Ishikawa (cell line): ENCODE data around the gene OR6K3.

ENCODE experiments used
- CEBPB ChIP-seq: IDR thresholded peaks from 2 replicates; pipeline ENCODE4 v1.6.1; 2012
- CREB1 ChIP-seq: IDR thresholded peaks from 2 replicates; pipeline ENCODE4 v1.6.1; 2012; ENCODE audit warnings: low read depth
- EGR1 ChIP-seq: IDR thresholded peaks from 2 replicates; pipeline ENCODE4 v1.6.1; 2012
- EP300 ChIP-seq: IDR thresholded peaks from 2 replicates; pipeline ENCODE4 v1.6.1; 2012; ENCODE audit warnings: borderline replicate concordance
- FOXM1 ChIP-seq: IDR thresholded peaks from 2 replicates; pipeline ENCODE4 v1.6.1; 2012; ENCODE audit warnings: low read depth, borderline replicate concordance
- NFIC ChIP-seq: IDR thresholded peaks from 2 replicates; pipeline ENCODE4 v1.6.1; 2012
- RAD21 ChIP-seq: IDR thresholded peaks from 2 replicates; pipeline ENCODE4 v1.6.1; 2012; ENCODE audit warnings: low read depth
- TAF1 ChIP-seq: IDR thresholded peaks from 2 replicates; pipeline ENCODE4 v1.6.1; 2012; ENCODE audit warnings: low read depth, mild to moderate bottlenecking
- TCF12 ChIP-seq: IDR thresholded peaks from 2 replicates; pipeline ENCODE4 v1.6.1; 2012; ENCODE audit warnings: low read depth
- TEAD4 ChIP-seq: IDR thresholded peaks from 2 replicates; pipeline ENCODE4 v1.6.1; 2012
- YY1 ChIP-seq: IDR thresholded peaks from 2 replicates; pipeline ENCODE4 v1.6.1; 2012; ENCODE audit warnings: low read depth
- ZBTB7A ChIP-seq: IDR thresholded peaks from 2 replicates; pipeline ENCODE4 v1.6.1; 2012; ENCODE audit warnings: low read depth
- TF ChIP-seq, protein P1 (sequence below): IDR thresholded peaks from 2 replicates; pipeline ENCODE4 v1.6.1; 2012
- TF ChIP-seq, protein P2 (sequence below): IDR thresholded peaks from 2 replicates; pipeline ENCODE4 v1.6.1; 2012; ENCODE audit warnings: low read depth, mild to moderate bottlenecking
- TF ChIP-seq, protein P3 (sequence below): IDR thresholded peaks from 2 replicates; pipeline ENCODE4 v1.6.1; 2012

Gene OR6K3

DNA sequence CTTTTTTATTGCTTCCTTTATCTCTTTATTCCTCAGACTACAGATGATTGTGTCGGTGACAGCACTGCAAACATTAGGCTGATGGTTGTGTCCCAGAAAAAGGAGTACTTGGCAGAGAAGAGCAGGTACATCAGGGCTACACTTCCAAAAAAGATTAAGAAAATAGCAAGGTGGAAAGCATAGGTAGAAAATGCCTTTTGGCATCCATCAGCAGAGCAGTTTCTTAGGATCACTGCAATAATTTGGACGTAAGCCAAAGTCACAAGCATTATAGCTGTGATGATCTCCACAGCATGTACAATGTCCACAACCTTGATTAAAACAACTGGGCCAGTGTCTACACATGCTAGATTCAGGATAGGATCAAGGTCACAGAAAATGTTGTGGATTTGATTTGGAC is 25.9 kb downstream of the OR6K3 start:
- no peak for TF ChIP-seq NFIC
- no peak for TF ChIP-seq EGR1
- TF ChIP-seq, protein P1, sequence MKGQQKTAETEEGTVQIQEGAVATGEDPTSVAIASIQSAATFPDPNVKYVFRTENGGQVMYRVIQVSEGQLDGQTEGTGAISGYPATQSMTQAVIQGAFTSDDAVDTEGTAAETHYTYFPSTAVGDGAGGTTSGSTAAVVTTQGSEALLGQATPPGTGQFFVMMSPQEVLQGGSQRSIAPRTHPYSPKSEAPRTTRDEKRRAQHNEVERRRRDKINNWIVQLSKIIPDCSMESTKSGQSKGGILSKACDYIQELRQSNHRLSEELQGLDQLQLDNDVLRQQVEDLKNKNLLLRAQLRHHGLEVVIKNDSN, result no peak
- no peak for TF ChIP-seq CREB1
- no peak for TF ChIP-seq EP300
- TF ChIP-seq TCF12, result no peak
- TF ChIP-seq CEBPB, result no peak
- TF ChIP-seq YY1, result no peak
- TF ChIP-seq TAF1, result no peak
- TF ChIP-seq RAD21, result no peak
- TF ChIP-seq, protein P2, sequence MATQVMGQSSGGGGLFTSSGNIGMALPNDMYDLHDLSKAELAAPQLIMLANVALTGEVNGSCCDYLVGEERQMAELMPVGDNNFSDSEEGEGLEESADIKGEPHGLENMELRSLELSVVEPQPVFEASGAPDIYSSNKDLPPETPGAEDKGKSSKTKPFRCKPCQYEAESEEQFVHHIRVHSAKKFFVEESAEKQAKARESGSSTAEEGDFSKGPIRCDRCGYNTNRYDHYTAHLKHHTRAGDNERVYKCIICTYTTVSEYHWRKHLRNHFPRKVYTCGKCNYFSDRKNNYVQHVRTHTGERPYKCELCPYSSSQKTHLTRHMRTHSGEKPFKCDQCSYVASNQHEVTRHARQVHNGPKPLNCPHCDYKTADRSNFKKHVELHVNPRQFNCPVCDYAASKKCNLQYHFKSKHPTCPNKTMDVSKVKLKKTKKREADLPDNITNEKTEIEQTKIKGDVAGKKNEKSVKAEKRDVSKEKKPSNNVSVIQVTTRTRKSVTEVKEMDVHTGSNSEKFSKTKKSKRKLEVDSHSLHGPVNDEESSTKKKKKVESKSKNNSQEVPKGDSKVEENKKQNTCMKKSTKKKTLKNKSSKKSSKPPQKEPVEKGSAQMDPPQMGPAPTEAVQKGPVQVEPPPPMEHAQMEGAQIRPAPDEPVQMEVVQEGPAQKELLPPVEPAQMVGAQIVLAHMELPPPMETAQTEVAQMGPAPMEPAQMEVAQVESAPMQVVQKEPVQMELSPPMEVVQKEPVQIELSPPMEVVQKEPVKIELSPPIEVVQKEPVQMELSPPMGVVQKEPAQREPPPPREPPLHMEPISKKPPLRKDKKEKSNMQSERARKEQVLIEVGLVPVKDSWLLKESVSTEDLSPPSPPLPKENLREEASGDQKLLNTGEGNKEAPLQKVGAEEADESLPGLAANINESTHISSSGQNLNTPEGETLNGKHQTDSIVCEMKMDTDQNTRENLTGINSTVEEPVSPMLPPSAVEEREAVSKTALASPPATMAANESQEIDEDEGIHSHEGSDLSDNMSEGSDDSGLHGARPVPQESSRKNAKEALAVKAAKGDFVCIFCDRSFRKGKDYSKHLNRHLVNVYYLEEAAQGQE, result no peak
- TF ChIP-seq, protein P3, sequence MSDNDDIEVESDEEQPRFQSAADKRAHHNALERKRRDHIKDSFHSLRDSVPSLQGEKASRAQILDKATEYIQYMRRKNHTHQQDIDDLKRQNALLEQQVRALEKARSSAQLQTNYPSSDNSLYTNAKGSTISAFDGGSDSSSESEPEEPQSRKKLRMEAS, result no peak
- TF ChIP-seq TEAD4, result no peak
- no peak for TF ChIP-seq FOXM1
- no peak for TF ChIP-seq ZBTB7A

DNA sequence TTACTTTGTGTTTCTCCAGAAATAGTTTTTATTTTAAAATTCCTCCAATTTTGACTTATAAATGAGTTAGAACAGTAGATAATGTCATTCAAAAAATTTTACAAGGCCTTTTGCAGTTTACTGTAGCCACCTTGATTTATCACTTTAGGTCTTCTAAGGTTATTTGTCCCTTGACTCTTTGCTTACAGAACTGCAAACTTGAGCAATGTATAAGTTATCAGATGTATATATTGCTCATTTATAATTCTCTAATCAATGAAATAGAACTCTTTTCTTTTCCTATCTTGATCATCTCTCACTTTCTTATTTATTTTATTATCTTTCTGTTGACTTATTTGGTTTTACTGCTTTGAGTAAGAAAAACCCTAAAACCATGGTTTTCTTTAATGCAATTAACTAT is 28.2 kb downstream of the OR6K3 start:
- TF ChIP-seq ZBTB7A (no peak), CREB1 (no peak), NFIC (no peak), RAD21 (no peak), TEAD4 (no peak), TCF12 (no peak), EP300 (no peak), TAF1 (no peak), FOXM1 (no peak)
- TF ChIP-seq, protein P3, result no peak
- TF ChIP-seq, protein P1, result no peak

DNA sequence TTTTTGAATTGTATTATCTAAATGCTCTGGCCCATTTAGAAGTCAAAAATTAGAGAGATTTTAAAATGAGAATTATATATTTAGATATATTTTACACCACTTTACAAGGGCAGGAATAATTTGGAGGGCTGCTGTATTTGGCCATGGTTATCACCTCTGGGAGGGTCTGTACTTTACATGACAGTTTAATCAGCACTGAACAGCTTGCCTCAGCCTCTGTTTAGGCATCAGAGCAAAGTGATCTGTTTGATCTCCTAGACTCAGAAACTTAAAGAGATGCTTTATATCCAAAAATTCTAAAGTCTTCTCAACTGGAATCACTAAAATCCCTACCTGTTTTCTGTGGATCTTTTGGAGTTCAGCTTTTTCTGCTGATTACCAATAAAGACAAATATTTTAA is 28.6 kb downstream of the OR6K3 start:
- TF ChIP-seq, protein P2, result no peak
- TF ChIP-seq TCF12 (no peak), EP300 (no peak), NFIC (no peak), FOXM1 (no peak), EGR1 (no peak)

DNA sequence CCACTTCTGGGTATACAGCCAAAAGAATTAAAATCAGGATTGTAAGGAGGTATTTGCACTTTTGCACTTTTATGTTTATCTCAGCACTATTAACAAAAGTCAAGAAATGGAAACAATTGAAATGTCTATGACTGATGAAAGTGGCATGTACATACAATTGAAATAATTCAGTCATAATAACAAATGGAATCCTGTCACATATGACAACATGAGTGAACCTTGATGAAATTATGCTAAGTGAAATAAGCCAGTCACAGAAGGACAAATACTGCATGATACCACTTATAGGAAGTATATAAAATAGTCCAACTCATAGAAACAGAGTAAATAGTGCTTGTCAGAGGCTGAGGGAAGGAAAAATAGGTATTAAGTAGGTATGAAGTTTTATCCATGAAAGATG is 30.6 kb downstream of the OR6K3 start:
- no peak for TF ChIP-seq TAF1
- TF ChIP-seq, protein P1, result no peak

DNA sequence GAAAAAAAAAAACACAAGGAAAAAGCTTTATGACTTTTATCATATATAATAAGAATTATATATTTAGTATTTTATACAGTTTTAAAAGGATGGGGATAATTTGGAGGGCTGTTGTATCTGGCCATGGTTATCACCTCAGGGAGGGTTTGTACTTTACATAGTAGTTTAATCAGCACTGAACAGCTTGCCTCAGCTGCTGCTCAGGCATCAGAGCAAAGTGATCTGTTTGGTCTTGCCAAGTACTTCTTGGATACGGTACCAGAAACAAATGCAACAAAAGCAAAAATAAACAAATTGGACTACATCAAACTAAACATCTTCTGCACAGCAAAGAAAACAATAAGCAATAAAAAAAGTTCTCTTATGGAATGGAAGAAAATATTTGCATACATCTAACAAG is 31.4 kb downstream of the OR6K3 start:
- TF ChIP-seq RAD21 (no peak), YY1 (no peak), FOXM1 (no peak), TEAD4 (no peak), CREB1 (no peak), ZBTB7A (no peak), CEBPB (no peak), TCF12 (no peak), EP300 (no peak)
- TF ChIP-seq, protein P3, result no peak

DNA sequence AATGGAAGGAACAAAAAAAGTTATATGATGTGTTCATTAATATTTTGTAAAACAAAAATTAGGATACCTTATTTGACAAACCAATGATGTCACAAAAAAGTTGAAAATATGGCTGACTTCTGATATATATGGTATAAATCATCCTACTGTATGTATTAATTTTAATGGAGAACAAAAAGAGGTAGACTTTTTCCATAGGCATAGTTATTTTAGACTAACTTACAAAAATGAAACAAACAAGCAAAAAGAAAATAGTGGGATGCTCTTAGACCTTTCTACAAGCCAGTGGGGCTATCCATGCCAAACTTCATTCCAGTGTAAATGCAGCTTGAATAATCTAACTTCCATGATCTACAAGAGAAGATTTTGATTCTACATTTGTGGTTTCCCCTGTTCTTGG is 33.5 kb downstream of the OR6K3 start:
- TF ChIP-seq EP300 (no peak), CEBPB (no peak), TEAD4 (no peak), TAF1 (no peak), ZBTB7A (no peak), CREB1 (no peak), TCF12 (no peak), NFIC (no peak)
- TF ChIP-seq, protein P1, result no peak
